ENCODE results near the gene CDC7. TPM values are rescaled to one million over a fixed set of nuclear protein-coding genes. Genes with fewer than 3 reads are reported as not detected.

CDC7 gene
- total and polyA plus RNA-seq, 9 of the 15 experiments (the other 6 are each of a cell fraction or from before 2014, with no cell fraction given): 22.3 to 66.8 (median 44.2) TPM

- TF ChIP-seq DPF2 (IDR thresholded peaks at IDR 0.05): 0 out of 2 replicates have a peak, but pooled peaks have one; percentile 42
- no peak for TF ChIP-seq ZNF133 (CRISPR knock-in tag; IDR thresholded peaks at IDR 0.05)
- peak; percentile 9; the same call in 1 of the 2 replicates for TF ChIP-seq ZNF644 (tag; IDR thresholded peaks at IDR 0.05; ENCODE audit: low read depth)
- TF ChIP-seq, protein P1, sequence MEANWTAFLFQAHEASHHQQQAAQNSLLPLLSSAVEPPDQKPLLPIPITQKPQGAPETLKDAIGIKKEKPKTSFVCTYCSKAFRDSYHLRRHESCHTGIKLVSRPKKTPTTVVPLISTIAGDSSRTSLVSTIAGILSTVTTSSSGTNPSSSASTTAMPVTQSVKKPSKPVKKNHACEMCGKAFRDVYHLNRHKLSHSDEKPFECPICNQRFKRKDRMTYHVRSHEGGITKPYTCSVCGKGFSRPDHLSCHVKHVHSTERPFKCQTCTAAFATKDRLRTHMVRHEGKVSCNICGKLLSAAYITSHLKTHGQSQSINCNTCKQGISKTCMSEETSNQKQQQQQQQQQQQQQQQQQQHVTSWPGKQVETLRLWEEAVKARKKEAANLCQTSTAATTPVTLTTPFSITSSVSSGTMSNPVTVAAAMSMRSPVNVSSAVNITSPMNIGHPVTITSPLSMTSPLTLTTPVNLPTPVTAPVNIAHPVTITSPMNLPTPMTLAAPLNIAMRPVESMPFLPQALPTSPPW (CRISPR knock-in tag; IDR thresholded peaks at IDR 0.05): peak; percentile 4; the same call in 1 of the 2 replicates
- no peak for TF ChIP-seq ZNF431 (CRISPR knock-in tag; IDR thresholded peaks at IDR 0.05)
- TF ChIP-seq, protein P2, sequence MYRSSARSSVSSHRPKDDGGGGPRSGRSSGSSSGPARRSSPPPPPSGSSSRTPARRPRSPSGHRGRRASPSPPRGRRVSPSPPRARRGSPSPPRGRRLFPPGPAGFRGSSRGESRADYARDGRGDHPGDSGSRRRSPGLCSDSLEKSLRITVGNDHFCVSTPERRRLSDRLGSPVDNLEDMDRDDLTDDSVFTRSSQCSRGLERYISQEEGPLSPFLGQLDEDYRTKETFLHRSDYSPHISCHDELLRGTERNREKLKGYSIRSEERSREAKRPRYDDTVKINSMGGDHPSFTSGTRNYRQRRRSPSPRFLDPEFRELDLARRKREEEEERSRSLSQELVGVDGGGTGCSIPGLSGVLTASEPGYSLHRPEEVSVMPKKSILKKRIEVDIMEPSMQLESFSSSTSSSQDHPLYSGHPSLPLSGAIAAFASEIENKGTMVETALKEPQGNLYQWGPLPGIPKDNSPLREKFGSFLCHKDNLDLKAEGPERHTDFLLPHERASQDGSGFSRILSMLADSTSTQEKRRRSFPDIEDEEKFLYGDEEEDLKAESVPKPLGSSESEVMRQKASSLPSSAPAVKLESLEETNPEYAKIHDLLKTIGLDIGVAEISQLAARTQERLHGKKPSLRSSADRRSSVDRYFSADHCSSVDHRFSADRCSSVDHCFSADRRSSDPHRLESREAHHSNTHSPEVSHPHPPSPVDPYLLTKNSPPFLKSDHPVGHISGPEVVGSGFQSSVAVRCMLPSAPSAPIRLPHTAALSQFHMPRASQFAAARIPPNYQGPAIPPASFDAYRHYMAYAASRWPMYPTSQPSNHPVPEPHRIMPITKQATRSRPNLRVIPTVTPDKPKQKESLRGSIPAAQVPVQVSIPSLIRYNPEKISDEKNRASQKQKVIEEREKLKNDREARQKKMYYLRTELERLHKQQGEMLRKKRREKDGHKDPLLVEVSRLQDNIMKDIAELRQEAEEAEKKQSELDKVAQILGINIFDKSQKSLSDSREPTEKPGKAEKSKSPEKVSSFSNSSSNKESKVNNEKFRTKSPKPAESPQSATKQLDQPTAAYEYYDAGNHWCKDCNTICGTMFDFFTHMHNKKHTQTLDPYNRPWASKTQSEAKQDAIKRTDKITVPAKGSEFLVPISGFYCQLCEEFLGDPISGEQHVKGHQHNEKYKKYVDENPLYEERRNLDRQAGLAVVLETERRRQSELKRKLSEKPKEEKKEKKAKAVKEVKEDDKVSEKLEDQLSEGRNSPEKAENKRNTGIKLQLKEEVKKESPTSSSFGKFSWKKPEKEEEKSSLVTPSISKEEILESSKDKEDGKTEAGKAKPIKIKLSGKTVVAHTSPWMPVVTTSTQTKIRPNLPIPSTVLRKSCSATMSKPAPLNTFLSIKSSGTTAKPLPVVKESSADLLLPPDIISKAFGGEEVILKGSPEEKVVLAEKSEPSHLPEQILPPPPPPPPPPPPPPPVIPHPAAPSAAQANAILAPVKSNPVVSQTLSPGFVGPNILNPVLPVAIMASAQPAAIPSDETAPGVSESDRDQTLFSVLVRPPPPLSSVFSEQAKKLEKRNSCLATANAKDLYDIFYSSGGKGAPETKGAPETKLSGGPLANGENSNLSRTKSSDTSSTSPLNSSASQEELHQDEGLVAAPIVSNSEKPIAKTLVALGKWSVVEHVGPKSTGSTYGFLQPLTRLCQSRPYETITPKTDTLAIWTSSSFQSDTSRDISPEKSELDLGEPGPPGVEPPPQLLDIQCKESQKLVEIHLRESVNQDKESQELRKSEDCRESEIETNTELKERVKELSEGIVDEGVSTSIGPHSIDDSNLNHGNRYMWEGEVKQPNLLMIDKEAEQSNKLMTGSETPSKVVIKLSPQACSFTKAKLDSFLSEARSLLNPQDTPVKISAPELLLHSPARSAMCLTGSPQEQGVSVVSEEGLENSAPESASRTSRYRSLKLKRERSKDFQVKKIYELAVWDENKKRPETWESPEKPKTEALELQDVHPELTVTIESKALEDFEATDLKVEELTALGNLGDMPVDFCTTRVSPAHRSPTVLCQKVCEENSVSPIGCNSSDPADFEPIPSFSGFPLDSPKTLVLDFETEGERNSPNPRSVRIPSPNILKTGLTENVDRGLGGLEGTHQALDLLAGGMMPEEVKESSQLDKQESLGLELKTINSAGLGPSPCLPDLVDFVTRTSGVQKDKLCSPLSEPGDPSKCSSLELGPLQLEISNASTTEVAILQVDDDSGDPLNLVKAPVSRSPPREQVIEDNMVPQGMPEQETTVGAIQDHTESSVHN (IDR thresholded peaks at IDR 0.05; ENCODE audit: borderline replicate concordance in 1 of 2, low read depth in 1 of 2): 0 out of 4 replicates have a peak, but pooled peaks of 1 of the 2 experiments have one; percentile 9
- TF ChIP-seq, protein P3, sequence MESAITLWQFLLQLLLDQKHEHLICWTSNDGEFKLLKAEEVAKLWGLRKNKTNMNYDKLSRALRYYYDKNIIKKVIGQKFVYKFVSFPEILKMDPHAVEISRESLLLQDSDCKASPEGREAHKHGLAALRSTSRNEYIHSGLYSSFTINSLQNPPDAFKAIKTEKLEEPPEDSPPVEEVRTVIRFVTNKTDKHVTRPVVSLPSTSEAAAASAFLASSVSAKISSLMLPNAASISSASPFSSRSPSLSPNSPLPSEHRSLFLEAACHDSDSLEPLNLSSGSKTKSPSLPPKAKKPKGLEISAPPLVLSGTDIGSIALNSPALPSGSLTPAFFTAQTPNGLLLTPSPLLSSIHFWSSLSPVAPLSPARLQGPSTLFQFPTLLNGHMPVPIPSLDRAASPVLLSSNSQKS (CRISPR knock-in tag; IDR thresholded peaks at IDR 0.05): no peak
- no peak for TF ChIP-seq ZFP36 (IDR thresholded peaks at IDR 0.05; ENCODE audit: low read depth, low read length, partially characterized antibody)
- no peak for TF ChIP-seq THRAP3 (IDR thresholded peaks at IDR 0.05; ENCODE audit: borderline replicate concordance)
These were observed 55.9 kb downstream of the CDC7 start (continued) for GRCh38 chr1:91556556-91556955.
